GM23338 (cell line): ENCODE data around the gene TAOK1.

Experiments
- CREB1 ChIP-seq: fragments of 250-450 bp; sonication (Bioruptor Pico); IDR thresholded peaks from 2 replicates; pipeline ENCODE4 v1.5.0; 2020; ENCODE audit warnings: low read depth, mild to moderate bottlenecking, moderate library complexity
- CTCF ChIP-seq, 2 experiments: fragments of 200-600 bp in 1 of 2; sonication (generic) in 1 of 2; conservative IDR thresholded peaks; 2 replicates each; pipeline versions ENCODE4 v1.5.1 to v1.6.1; 2016 to 2017; ENCODE audit warnings: antibody characterized with exemption in 2 of 2, low read depth in 2 of 2, mild to moderate bottlenecking in 2 of 2, moderate library complexity in 1 of 2
- ETS1 ChIP-seq: IDR thresholded peaks from 2 replicates; pipeline ENCODE4 v1.6.1; 2016; ENCODE audit warnings: antibody characterized with exemption
- EZH2 ChIP-seq: fragments of 200-600 bp; sonication (generic); IDR thresholded peaks from one replicate; pipeline ENCODE4 v1.8.0; 2017; ENCODE audit warnings: antibody characterized with exemption, mild to moderate bottlenecking, low read depth; ENCODE audit not compliant: unreplicated experiment
- EZH2phosphoT487 ChIP-seq: fragments of 200-600 bp; sonication (generic); IDR thresholded peaks from one replicate; pipeline ENCODE4 v1.8.1; 2018; ENCODE audit warnings: antibody characterized with exemption; ENCODE audit not compliant: unreplicated experiment
- REST ChIP-seq: IDR thresholded peaks from one replicate; pipeline ENCODE4 v1.6.1; 2018; ENCODE audit warnings: antibody characterized with exemption; ENCODE audit not compliant: unreplicated experiment
- ZNF114 ChIP-seq: fragments of 250-450 bp; sonication (Bioruptor Pico); IDR thresholded peaks from 2 replicates; pipeline ENCODE4 v1.5.0; 2020; ENCODE audit warnings: mild to moderate bottlenecking, moderate library complexity
- ZNF331 ChIP-seq: fragments of 250-450 bp; sonication (Bioruptor Pico); IDR thresholded peaks from 2 replicates; pipeline ENCODE4 v1.5.0; 2020; ENCODE audit warnings: low read depth, mild to moderate bottlenecking, moderate library complexity

GRCh38 chr17:29345066-29345465 lies 45.1 kb upstream of the TAOK1 start:
- no peak for TF ChIP-seq ETS1
- TF ChIP-seq CTCF (conservative IDR thresholded peaks at IDR 0.05; ENCODE audit: low read depth in 2 of 2): no peak
- TF ChIP-seq REST: no peak
- no peak for TF ChIP-seq EZH2
- TF ChIP-seq ZNF114 (CRISPR knock-in tag): no peak
- TF ChIP-seq EZH2phosphoT487: no peak
- TF ChIP-seq CREB1 (CRISPR knock-in tag): no peak
- TF ChIP-seq ZNF331 (CRISPR knock-in tag): no peak
